HEK293T (cell line): Measurements from ENCODE around the gene TST.

Source experiments
- CTCF ChIA-PET: fragments of 350-600 bp; formaldehyde crosslinking; extraction: SDS; loops from one replicate; lab custom pipeline; 2021; ENCODE audit warnings: antibody characterized with exemption, inconsistent platforms; lab: Yijun Ruan, JAX
- POLR2A ChIA-PET: fragments of 350-600 bp; formaldehyde crosslinking; extraction: SDS; loops from one replicate; lab custom pipeline; 2020; ENCODE audit warnings: antibody characterized with exemption, inconsistent platforms; lab: Yijun Ruan, JAX
- DNase-seq: peaks from one replicate; pipeline ENCODE4 v3.0.0; 2012; ENCODE audit warnings: mixed read lengths; ENCODE audit errors: extremely low spot score
- ARNT ChIP-seq: fragments of 450-650 bp; IDR thresholded peaks from 2 replicates; pipeline ENCODE4 v1.6.1; 2017; ENCODE audit warnings: mild to moderate bottlenecking
- BHLHE40 ChIP-seq: fragments of 450-650 bp; IDR thresholded peaks from 2 replicates; pipeline ENCODE4 v1.6.1; 2016; ENCODE audit warnings: mild to moderate bottlenecking, moderate library complexity, borderline replicate concordance
- CTBP1 ChIP-seq: fragments of 450-650 bp; IDR thresholded peaks from 2 replicates; pipeline ENCODE4 v1.6.1; 2016; ENCODE audit warnings: borderline replicate concordance
- ELF4 ChIP-seq: fragments of 450-650 bp; IDR thresholded peaks from 2 replicates; pipeline ENCODE4 v1.6.1; 2017; ENCODE audit warnings: antibody characterized with exemption
- FOXA1 ChIP-seq: fragments of 450-650 bp; IDR thresholded peaks from 2 replicates; pipeline ENCODE4 v1.6.1; 2016; ENCODE audit warnings: mild to moderate bottlenecking
- FOXK2 ChIP-seq: fragments of 450-650 bp; IDR thresholded peaks from 2 replicates; pipeline ENCODE4 v1.6.1; 2016; ENCODE audit warnings: mild to moderate bottlenecking
- FOXM1 ChIP-seq: fragments of 450-650 bp; IDR thresholded peaks from 2 replicates; pipeline ENCODE4 v1.6.1; 2017; ENCODE audit warnings: mild to moderate bottlenecking, borderline replicate concordance
- HDGF ChIP-seq: fragments of 450-650 bp; IDR thresholded peaks from 2 replicates; pipeline ENCODE4 v1.6.1; 2017; ENCODE audit warnings: antibody characterized with exemption, borderline replicate concordance
- L3MBTL2 ChIP-seq: fragments of 450-650 bp; conservative IDR thresholded peaks from 2 replicates; pipeline ENCODE4 v1.6.1; 2016; ENCODE audit warnings: mild to moderate bottlenecking
- LEF1 ChIP-seq: fragments of 450-650 bp; IDR thresholded peaks from 2 replicates; pipeline ENCODE4 v1.6.1; 2017; ENCODE audit warnings: mild to moderate bottlenecking, borderline replicate concordance
- NFRKB ChIP-seq: fragments of 450-650 bp; IDR thresholded peaks from 2 replicates; pipeline ENCODE4 v1.6.1; 2016; ENCODE audit warnings: mild to moderate bottlenecking, moderate library complexity
- SP1 ChIP-seq: fragments of 450-650 bp; IDR thresholded peaks from 2 replicates; pipeline ENCODE4 v1.6.1; 2017
- SUZ12 ChIP-seq: fragments of 450-650 bp; IDR thresholded peaks from 2 replicates; pipeline ENCODE4 v1.6.1; 2016; ENCODE audit warnings: mild to moderate bottlenecking
- TARDBP ChIP-seq: fragments of 450-650 bp; IDR thresholded peaks from 2 replicates; pipeline ENCODE4 v1.6.1; 2016
- ZNF384 ChIP-seq: fragments of 450-650 bp; IDR thresholded peaks from 2 replicates; pipeline ENCODE4 v1.6.1; 2016
- TF ChIP-seq, protein P1 (sequence below): fragments of 450-650 bp; IDR thresholded peaks from 2 replicates; pipeline ENCODE4 v1.6.1; 2016

The TST gene

DNA sequence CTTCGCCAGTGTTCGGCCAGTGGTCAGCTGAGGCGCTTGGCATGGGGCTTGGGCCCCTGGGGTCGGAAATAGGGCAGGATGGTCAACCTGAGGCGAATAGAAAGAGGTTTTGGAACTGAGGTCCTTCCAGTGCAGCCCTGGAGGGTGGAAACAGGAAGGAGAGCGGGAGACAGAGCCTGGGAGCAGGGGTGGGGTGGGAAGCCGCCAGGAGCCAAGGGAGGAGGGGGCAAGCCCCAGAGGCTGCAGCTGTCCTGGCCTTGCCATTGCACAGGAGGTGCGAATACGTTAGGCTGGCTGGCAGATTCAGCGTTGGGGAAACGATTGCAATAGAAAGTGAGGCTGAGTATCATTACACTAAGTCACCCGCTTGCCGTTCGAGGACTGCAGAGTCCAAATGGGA lies 18.4 kb upstream of the TST start:
- no peak for TF ChIP-seq ZNF384
- TF ChIP-seq HDGF: no peak
- TF ChIP-seq LEF1: no peak
- TF ChIP-seq, protein P1, sequence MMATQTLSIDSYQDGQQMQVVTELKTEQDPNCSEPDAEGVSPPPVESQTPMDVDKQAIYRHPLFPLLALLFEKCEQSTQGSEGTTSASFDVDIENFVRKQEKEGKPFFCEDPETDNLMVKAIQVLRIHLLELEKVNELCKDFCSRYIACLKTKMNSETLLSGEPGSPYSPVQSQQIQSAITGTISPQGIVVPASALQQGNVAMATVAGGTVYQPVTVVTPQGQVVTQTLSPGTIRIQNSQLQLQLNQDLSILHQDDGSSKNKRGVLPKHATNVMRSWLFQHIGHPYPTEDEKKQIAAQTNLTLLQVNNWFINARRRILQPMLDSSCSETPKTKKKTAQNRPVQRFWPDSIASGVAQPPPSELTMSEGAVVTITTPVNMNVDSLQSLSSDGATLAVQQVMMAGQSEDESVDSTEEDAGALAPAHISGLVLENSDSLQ: no peak
- no peak for TF ChIP-seq FOXA1
- no peak for TF ChIP-seq BHLHE40
- no peak for TF ChIP-seq FOXM1
- ChIA-PET POLR2A (no interaction called here), CTCF (no interaction called here)
- no peak for DNase-seq

DNA sequence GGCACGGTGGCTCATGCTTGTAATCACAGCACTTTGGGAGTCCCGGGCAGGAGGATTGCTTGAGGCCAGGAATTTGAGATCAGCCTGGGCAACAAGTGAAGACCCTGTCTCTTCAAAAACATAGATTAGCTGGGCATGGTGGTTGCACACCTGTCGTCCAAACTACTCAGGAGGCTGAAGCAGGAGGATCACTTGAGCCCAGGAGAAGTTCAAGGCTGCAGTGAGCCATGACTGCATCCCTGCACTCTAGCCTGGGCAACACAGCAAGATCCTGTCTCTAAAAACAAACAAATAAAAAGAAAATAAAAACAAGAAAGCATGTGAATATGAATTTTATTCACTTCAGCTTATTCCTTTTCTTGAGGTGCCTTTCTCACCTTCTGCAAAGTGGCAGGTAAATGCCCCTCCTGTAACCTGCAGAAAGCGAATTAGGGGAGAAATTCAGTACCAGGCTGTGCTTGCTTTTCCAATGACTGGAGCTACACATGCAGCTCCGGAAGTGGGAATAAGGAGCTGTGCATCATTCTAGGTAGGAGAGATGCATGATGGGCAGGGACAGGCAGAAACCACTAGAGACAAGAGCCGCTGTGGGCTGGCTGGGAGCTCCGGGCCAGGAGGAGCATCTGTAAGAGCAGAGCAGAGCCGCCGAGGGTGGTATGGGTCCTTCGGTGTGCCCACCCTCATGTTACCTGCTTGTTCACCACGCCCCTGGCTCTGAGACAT lies 17.6 kb upstream of the TST start:
- ChIA-PET POLR2A (no interaction called here), CTCF (no interaction called here)

DNA sequence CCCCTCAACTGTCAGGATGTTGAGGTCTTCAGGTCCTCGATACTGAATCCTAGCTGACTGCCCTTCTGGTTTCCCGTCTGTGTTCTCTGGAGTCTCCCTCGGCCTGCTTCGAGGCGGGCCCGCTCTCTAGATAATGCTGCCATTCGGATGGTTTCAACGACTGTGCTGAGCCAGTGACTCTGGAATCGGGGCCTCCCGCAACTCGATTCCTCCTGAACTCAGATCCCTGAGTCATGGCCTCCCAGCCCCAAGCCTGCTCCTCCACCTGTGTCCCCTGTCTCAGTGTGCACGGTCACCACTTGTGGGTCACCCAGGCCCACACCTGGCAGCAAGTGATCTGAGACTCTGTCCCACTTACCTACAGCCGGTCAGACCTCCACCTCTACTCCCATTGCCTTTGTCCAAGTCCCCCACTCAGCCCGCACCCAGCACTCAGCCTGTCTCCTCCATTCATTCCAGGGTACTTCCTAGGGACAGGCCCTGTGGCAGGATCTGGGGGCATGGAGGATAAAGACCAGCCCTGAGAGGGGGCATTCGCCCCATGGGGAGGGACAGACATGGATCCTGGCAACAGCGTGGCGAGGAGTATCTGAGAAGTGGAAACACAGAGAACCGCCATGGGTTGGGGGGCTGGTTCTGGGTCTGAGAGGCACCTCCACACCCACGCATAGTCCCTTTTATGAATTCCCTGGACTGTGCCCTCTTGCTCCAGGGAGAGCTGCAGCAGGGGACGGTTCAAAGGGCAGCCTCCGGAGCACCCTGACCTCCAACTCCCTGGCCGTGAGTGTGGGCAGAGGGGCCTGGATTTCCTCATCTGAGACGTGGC lies 14.6 kb upstream of the TST start:
- no peak for DNase-seq
- TF ChIP-seq SUZ12 (no peak), TARDBP (no peak), CTBP1 (no peak), L3MBTL2 (no peak), ELF4 (no peak), FOXK2 (no peak), FOXM1 (no peak), ARNT (no peak), ZNF384 (no peak), FOXA1 (no peak), SP1 (no peak), BHLHE40 (no peak), LEF1 (no peak), NFRKB (no peak), HDGF (no peak)
- TF ChIP-seq, protein P1: no peak
- POLR2A ChIA-PET: no interaction called here
- CTCF ChIA-PET: interaction anchor here (1.1 to 1.3 kb wide), 2 partner anchors 12 kb away, joined by 3 read pairs; no protein-coding TSS in a partner anchor

More for the DNA sequence above, 17.6 kb upstream of the TST start:
- no peak for DNase-seq
- TF ChIP-seq FOXK2 (no peak), HDGF (no peak), TARDBP (no peak), ZNF384 (no peak), FOXA1 (no peak), L3MBTL2 (no peak), FOXM1 (no peak)
- TF ChIP-seq, protein P1: no peak

DNA sequence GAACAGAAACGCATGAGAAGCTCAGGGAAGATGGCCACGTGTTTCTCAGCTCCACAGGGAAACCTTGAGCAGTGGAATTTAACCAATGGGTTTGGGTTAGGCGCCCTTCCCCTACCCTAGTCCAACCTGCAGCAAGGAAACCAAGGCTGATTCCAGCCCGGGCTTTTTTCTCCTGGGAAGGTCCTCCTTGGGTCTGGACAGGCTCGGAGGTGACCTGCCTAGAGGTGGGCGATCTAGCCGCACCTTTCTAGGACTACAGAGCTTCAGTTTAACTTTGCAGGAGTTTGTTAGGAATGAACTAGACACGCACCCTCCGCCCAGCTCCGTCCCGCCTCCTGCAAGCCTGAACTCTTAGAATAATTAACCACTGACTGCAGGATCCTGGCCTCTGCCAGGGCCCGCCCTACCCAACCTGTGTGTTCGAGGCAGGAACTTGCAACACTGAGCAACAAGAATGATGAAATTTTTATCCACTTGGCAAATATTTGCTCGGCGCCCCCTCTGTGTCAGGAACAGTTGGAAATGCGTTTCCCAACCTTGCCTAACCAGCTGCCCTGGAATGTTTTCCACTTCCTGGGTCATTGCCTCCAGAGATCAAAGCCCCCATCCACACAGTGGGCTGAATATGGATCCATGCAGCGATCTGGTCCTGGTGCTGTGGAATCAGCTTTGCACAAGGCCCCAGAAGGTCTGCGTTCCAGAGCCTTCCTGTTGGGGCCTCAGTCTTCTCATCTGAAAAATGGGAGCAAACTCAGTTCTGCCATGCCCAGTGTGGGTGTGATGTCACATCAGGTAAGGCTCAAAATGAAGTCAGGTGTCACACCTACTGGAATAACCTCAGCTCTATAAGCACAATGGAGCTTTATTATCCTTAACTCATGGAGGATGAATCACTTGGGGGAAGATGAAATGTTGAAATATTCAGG lies 13.6 kb upstream of the TST start:
- no peak for DNase-seq
- POLR2A ChIA-PET: interaction anchor here (0.8 to 2.0 kb wide), 3 partner anchors 8 to 18 kb away, joined by 3 to 11 read pairs (median 4); partner anchors contain the start of genes KCTD17, MPST and TST
- no peak for TF ChIP-seq TARDBP
- TF ChIP-seq HDGF: no peak
- TF ChIP-seq SP1: no peak
- no peak for TF ChIP-seq ARNT
- no peak for TF ChIP-seq NFRKB
- TF ChIP-seq FOXM1: no peak
- no peak for TF ChIP-seq BHLHE40
- no peak for TF ChIP-seq FOXA1
- CTCF ChIA-PET: interaction anchor here (1.3 to 1.7 kb wide), 2 partner anchors 11 kb away, joined by 6 to 10 read pairs; no protein-coding TSS in a partner anchor

DNA sequence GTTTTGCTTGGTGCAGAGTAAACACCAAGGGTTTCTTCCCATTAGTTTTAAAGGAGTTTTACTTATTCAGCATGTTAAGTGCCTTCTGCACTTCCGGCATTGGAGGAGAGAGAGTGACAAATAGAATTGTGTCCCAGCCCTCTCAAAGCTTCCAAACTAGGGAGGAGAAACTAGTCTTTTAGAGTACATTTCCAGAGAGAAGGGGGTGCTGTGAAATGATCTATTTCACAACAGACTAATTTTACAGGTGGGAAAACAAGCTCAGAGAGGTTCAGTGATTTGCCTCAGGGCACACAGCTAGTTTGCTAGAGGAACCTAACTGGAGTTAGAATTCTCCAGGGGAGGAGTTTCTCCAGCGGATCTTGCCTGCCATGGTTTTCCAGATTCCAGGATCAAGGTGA lies 12.9 kb upstream of the TST start:
- CTCF ChIA-PET: interaction anchor here (1.3 to 1.7 kb wide), 2 partner anchors 10 to 11 kb away, joined by 6 to 10 read pairs; no protein-coding TSS in a partner anchor
- TF ChIP-seq BHLHE40 (no peak), HDGF (no peak), ELF4 (no peak), SUZ12 (no peak), CTBP1 (no peak), NFRKB (no peak)
- TF ChIP-seq, protein P1: no peak
- DNase-seq: no peak
- POLR2A ChIA-PET: interaction anchor here (1.4 to 2.0 kb wide), 2 partner anchors 8 to 12 kb away, joined by 4 to 11 read pairs; partner anchors contain the start of genes MPST and TST
